KBM-7 (cell line): ENCODE results near the gene SPATA13.
A peak's percentile ranks its signal among the peaks of the same experiment; 100 is the strongest.
"Not testable (repeated sequence)": the region's sequence is repeated elsewhere in the genome, so short reads cannot be mapped to it uniquely, and the experiment has no call there.

Experiments used
- DNase-seq: peaks from one replicate; pipeline ENCODE4 v3.0.0-alpha.2; 2015
- in situ Hi-C: fragments of 300-500 bp; cut with MboI; formaldehyde crosslinking; loops from 2 replicates; pipeline ENCODE4 v1.14.3; 2020; ENCODE audit warnings: low sequenced_read_pairs, low pct_unique_long_range_greater_than_20kb, mixed read lengths

SPATA13 gene

GRCh38 chr13:24160458-24161009 is at the start of gene SPATA13:
TSS of gene SPATA13 (plus strand) at chr13:24160720. CDS start at chr13:24222930, 62,210 bp downstream.
- DNase-seq, result peak; percentile 74
- in situ Hi-C loops, result no loop called here

- in situ Hi-C loops, result no loop called here
- no peak for DNase-seq
Measured at GRCh38 chr13:24112791-24113190, 47.7 kb upstream of the SPATA13 start.

GRCh38 chr13:24115671-24116070 is 44.8 kb upstream of the SPATA13 start:
- DNase-seq, result no peak
- in situ Hi-C loops, result no loop called here

DNA sequence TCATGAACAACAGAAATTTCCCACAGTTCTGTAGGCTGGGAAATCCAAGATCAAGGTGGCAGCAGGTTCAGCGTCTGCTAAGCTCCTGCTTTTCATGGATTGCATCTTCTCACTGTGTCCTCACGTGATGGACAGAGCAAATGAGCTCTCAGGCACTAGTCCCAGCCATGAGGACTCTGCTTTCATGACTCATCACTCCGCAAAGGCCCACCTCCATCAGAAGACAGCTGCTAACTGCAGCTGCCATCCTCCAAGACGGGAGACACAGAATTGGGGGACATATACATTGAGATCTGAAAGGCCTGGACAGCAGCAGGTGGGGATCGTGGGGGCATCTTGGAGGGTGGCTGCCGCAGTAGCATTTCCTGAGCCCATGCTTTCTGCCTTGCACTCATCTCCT is 44.4 kb upstream of the SPATA13 start:
- DNase-seq, result no peak
- in situ Hi-C loops, result no loop called here

GRCh38 chr13:24118576-24118975 is 41.9 kb upstream of the SPATA13 start:
- in situ Hi-C loops, result no loop called here

GRCh38 chr13:24119626-24120508 is 40.7 kb upstream of the SPATA13 start:
- in situ Hi-C loops, result no loop called here
- DNase-seq, result no peak

More at GRCh38 chr13:24118576-24118975, 41.9 kb upstream of the SPATA13 start:
- no peak for DNase-seq

DNA sequence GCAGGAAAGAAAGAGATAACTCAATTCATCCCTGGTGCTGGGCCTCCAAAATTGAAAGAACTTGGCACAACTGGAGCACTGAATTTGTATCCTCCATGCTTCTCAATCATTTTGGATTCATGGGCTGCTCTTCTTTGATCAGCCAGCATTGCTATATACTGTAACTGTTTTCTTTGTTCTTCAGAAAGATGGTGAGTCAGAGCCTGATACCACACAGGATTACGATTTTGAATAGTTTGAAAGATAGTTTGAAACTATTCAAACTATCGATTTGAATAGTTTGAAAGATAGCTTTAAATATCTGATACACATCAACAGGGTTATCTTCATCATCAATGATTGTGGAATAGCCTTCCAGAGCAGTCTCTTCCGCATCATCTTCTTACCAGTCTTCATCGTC is 38.5 kb upstream of the SPATA13 start:
- DNase-seq, in situ Hi-C loops: not testable (repeated sequence)

DNA sequence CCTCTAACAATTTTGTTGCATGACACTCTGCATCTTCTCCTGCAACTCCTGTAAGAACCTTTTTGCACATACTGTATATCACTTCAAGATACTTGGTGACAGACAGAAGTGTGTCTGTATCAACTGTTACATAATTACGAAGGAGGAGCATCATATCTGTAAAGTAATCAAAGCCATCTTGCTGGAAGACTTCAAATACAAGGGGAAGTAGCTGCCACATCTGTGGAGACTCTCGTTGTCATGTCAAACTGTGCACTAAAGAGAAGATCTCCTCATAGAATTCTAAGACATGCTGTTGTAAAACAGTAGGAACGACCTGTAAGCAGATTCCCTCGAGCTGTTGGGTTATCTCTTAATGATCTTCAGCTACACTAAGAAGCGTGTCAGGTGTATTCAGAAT is 38.0 kb upstream of the SPATA13 start:
- in situ Hi-C loops, result no loop called here
- DNase-seq, result no peak

GRCh38 chr13:24123761-24124160 is 36.8 kb upstream of the SPATA13 start:
- in situ Hi-C loops, result no loop called here

GRCh38 chr13:24124789-24125476 is 35.6 kb upstream of the SPATA13 start:
- DNase-seq, result no peak
- in situ Hi-C loops, result no loop called here

More at GRCh38 chr13:24123761-24124160, 36.8 kb upstream of the SPATA13 start:
- no peak for DNase-seq

DNA sequence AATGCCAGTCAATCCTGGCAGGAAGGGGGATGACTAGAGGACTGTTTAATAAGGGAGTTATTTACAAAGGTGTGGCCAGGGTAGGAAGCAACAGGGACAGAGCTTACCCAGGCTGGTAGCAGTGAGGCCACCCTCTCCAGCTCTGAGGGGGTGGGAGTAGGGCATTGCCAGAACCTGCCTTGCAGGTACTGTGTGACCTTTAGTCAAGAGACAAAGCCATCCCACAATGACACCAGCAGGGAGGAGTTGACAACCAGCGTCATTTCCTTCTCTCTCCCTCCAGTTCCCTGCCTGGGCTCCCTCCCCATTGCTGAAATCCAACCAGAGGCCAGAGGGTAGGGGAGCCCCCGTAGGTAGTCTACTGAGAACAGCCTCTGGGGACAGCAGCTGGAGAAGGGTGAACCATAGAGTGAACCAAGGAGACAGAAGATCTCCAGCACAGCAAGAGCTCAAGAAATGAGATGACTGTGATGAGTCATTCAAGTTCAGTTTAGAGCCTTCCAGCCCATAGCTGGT is 33.3 kb upstream of the SPATA13 start:
- in situ Hi-C loops, result no loop called here
- no peak for DNase-seq

GRCh38 chr13:24128112-24128511 is 32.4 kb upstream of the SPATA13 start:
- in situ Hi-C loops, result no loop called here
- DNase-seq, result no peak

GRCh38 chr13:24128962-24129361 is 31.6 kb upstream of the SPATA13 start:
- in situ Hi-C loops, result no loop called here
- DNase-seq, result no peak

- no peak for DNase-seq
- in situ Hi-C loops, result no loop called here
Measured at GRCh38 chr13:24129914-24130774, 30.4 kb upstream of the SPATA13 start.

GRCh38 chr13:24131749-24132148 is 28.8 kb upstream of the SPATA13 start:
- in situ Hi-C loops, result no loop called here
- DNase-seq, result no peak

DNA sequence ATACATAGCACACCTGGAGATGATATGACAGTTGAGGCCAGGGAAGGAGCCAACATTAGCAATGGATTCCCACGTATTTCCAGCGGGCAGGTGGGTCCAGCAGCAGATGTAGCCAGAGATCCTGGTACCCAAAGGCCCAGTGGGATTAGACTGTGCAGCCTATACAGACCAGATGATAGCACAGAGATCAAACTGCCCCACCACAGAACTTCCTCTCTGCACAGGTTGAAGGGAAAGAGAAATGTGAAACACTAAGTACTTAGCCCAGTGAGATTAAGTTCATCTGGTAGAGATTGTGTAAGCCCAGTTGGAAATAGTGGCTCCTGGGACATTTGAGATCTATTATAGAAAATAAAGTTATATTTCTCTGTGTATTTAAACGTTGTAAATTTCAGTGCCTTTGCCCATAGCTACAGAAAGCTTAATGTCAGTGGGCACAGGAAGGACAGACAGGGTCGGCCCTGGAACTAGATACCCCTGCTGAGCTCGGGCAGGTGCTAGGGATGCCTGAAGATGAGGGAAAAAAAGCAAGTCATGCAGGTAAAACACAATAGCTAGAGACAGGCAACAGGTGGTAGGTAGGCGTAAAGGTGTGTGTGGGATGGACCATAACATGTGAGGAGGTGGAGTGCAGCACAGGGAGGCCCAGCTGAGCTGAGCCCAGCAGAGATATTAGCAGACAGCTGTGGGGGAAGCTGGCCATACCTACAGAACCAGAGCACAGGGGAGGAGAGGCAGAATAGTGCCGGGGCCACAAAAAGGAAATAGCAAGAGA is 27.3 kb upstream of the SPATA13 start:
- DNase-seq, result no peak
- in situ Hi-C loops, result no loop called here

DNA sequence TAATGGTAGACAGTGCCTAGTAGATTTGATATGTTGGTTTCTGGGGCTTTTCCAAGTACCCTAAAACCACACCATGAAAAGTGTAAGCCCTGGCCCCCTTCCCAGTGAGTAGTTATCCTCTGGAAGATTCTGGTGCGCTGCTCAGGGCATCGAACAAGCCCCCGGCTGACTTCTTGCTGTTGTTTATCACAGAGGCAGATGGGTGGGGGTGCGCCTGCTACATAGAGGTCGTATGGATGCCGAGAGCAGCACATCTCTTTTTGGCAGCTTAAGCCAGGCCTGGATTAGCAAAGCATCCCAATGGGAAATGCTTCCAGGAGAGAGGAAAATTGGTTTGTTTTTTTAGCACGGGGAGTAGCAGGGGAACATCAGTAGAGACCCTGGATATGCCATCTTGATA is 26.3 kb upstream of the SPATA13 start:
- no peak for DNase-seq
- in situ Hi-C loops, result no loop called here

GRCh38 chr13:24134757-24135156 is 25.8 kb upstream of the SPATA13 start:
- in situ Hi-C loops, result no loop called here
- DNase-seq, result no peak
